Bone marrow (tissue), 2 donors: Measurements from ENCODE around the gene TPP2.

Experiments
- DNase-seq, 2 donors: peaks; one replicate each; lab custom pipeline; 2025; lab: John Stamatoyannopoulos, UW

Gene TPP2

GRCh38 chr13:102657630-102658029 lies 60.8 kb downstream of the TPP2 start:
- no peak for DNase-seq

GRCh38 chr13:102658660-102659059 lies 61.9 kb downstream of the TPP2 start:
- no peak for DNase-seq

- DNase-seq, result no peak
Observed at GRCh38 chr13:102659168-102659713, 62.5 kb downstream of the TPP2 start.

- no peak for DNase-seq
Observed at GRCh38 chr13:102667023-102667422, 70.2 kb downstream of the TPP2 start.

DNA sequence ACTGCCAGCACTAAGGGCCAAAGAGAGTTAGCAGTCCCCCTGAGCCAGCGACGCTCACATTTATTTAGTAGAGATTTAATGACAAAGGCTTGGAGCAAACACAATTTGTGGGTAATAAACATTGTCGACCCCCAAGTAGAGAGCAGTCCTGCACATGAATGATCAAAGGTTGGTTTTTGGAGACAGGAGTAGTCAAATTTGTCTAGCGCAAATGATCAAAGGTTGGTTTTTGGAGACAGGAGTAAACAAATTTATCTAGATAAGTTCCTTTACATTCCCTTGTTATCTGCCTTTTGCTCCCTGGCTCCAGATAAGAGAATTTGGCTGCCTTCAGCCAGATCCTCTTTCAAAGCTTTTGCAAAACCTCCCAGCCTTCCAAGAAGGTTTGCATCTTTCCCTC lies 71.1 kb downstream of the TPP2 start:
- no peak for DNase-seq

- no peak for DNase-seq
Observed at GRCh38 chr13:102670130-102670529, 73.3 kb downstream of the TPP2 start.

DNA sequence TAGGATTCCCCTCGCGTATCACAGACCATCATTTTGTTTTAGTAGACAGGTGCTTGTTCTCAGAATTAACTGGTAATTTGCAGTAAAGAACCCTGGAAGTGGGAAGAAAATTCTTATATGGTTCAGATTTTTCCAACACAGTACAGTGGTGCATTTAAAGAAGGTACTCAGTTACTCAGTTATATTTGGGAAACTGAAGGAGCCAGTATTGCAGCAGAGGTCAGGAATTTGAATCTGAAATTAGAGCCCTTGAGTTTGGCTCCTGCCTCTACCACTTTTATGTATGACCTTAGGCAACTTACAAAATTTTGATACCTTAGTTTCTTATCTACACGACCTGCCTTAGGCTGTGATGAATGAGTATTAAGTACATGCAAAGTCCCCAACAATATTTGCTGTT lies 78.3 kb downstream of the TPP2 start:
- no peak for DNase-seq

DNA sequence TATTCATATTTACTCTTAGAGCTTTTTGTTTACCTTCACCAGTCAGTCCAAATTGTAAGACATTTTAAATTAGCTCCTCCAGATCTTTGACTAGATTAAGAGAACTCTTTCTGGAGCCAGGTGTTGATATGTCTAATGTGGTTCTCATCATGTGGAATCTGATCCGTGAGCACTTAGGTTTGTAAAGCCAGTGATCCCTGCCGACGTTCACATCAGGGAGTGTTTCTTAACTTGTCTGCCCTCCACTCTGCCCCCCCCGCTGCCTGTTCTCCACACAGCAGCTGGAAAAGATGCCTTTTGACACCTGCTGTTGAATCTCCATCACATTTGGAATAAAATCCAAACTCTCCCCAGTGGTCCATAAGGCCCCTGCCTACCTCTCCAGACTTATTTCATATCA lies 80.3 kb downstream of the TPP2 start:
- no peak for DNase-seq

DNA sequence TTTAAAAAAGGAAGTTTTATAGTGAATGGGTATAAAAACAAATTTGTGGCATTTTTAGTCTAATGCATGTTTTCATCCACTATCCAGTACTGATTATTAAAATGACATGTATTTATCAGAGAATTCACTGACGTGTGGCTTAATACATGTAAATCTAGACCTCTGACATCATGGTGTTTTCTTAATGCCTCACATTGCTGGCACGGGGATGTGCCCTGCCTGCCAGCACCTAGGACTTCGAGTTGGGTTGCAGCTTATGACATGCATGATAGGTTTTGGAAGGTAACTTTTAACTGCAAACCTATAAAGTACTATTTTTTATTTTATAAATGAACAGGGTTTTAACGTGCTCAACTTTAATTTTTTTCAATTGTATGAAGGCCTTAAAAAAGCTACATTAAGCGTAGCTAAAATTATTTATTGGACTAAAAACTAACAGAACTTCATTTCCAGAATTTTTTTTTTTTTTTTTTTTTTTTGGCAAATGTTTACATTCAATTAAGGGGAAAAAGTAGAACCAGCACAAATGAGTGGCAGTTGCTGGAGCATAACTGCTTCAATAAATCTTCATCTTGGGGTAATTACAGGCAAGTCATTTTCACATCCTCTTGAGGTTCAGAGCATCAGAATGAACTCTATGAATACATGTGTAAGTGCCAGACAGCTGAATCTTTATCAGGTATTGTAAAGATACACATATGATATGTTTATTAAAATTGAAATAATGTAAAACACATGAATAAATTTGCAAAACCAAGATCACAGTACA lies 81.7 kb downstream of the TPP2 start:
- no peak for DNase-seq

- DNase-seq, result no peak
Observed at GRCh38 chr13:102679449-102680132, 82.8 kb downstream of the TPP2 start.

DNA sequence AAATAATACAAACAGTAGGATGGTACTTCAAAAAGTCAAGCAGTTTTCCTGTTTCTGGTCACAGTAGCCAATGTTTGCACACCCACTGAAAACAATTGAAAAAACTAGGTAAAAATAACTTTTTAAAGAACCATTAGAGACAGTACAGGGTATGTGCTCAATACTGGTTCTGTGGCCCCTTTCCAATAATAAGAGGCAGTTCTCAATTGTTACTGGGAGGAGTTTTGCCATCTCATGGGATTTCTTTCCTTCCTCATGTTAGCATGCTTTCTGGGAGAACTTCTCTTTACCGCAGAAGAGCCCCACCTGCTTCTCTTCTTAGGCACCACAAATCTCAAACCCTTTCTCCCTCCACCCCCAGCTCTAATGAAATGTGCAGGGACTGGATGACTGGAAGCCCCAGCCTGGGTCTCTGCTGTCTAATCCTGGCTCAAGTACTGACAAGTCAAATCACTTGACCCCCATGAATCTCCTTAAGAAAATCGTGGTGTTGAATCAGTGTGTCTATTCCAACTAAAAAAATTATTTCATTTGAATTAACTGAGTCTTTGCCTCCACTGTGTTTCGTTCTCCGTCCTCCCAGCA lies 83.4 kb downstream of the TPP2 start:
- DNase-seq, result no peak

- peak in 1 of 2 donors; percentile 68 for DNase-seq
Observed at GRCh38 chr13:102680842-102681740, 84.3 kb downstream of the TPP2 start.

DNA sequence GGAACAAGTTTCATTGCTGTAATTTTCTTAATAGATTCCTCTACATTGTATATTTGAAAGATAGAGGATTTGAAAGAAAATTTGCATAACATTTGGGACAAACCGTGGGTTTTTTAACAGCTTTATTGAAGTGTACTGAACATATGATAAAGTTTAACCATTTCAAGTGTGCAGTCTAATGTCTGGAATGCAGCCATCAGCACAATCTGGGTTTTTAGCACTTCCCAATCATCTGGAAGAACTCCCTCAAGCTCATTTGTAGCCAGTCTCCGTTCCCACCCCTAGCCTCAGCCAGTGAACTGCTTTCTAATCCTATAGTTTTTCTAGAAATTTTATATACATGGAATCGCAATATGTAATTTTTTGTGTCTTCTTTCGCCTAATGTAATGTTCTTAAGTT lies 85.4 kb downstream of the TPP2 start:
- no peak for DNase-seq

- no peak for DNase-seq
Observed at GRCh38 chr13:102682727-102683126, 85.9 kb downstream of the TPP2 start.

DNA sequence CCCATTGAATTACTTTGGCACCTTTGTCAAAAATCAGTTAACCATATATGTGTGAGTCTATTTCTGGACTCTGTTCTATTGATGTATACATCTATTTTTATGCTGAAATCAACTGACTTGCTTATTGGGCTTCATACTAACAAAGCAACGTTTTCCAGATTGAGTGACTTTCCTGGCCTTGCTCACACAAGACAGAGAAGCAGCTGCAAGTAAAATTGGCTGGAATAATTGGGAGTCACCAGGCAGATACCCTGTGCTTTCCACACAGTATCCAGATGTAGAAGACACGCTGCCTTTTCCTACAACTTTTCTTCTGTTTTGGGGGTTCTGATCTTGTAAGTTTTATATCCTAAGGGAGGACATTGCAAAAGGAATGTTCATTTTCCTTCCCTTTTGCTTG lies 86.9 kb downstream of the TPP2 start:
- DNase-seq, result no peak

DNA sequence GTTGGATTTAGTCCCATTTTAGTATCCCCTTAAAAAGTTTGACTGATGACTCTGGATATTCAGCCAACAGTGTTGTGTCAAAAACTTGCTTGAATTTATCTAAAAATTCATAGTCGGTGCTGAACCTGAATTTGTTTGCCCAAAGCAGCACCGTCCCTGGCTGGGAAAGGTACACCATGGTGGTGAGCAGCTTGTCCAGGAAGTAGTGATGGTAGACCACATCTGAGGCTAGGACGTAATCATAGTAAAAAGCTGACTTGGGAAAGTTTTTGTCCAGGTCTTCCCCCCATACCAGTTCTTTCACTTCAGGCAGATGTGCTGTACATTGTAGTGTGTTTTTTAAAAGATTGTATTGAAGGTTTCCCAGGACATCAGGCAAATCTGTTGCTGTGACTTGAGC lies 89.2 kb downstream of the TPP2 start:
- no peak for DNase-seq

- DNase-seq, result no peak
Observed at GRCh38 chr13:102687520-102687919, 90.7 kb downstream of the TPP2 start.

DNA sequence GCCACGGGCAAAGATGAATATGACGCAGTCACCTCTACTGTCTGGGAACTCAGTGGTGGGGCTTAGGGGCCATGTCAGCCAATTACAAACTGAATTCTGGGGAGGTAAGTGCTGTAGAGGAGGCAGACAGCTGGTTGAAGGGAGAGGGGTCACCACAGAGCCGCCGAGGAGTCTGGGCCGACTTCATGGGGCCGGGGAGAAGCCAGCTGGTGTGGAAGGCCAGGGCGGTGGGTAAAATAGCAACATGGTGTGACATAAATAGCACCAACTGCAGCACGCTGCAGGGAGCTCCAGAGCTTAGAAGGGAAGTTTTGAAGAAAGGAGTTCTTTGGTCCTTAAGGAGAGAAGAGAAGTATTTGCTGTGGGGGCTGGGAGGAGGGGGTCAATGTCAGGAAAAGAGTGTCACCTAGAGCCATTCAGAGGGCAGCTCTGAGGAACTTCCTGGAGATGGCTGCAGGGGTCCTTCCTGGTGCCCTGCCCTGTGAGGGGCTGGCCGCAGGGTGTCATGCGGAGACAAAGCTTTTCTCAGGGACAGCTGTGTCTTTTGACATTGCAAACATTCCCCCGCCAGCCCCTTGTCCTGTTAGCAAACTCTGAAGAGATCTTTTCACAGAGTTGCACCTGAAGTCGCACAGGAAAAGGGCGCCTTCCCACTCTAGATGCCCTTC lies 91.7 kb downstream of the TPP2 start:
- DNase-seq, result no peak

GRCh38 chr13:102690883-102691282 lies 94.1 kb downstream of the TPP2 start:
- no peak for DNase-seq

DNA sequence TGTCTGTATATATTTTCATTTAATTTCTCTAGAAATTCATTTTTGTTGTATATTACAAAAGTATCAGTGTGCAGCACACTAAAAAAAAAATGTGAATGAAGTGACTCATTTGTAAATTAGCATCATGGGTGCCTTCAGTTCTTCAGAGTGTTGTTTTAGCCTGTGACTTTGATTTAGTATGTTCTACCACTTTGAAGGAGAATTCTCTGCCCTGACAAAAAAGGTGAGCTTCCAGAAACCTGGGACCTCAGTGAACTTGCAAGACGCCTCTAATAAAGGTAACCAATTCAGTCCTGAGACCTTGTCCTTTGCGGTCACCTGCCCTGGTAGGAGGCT lies 95.7 kb downstream of the TPP2 start:
- DNase-seq, result no peak

DNA sequence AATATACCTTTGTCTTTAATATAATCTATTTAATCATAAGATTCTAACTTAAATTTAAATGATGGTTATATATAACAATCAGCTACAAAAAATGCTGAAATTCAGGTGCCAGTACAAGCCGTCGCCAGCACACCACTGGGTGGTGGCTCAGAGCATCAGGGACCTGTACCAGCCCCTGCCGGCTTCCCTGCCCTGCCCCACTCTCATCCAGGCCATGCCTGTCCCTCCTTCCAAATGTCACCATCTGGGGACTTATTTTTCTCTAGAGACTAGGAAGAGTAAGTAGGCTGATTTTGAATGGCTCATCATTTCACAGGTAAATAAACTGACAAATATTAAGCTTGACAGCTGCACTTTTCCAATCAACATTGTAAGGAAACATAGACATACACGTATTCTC lies 96.5 kb downstream of the TPP2 start:
- no peak for DNase-seq

DNA sequence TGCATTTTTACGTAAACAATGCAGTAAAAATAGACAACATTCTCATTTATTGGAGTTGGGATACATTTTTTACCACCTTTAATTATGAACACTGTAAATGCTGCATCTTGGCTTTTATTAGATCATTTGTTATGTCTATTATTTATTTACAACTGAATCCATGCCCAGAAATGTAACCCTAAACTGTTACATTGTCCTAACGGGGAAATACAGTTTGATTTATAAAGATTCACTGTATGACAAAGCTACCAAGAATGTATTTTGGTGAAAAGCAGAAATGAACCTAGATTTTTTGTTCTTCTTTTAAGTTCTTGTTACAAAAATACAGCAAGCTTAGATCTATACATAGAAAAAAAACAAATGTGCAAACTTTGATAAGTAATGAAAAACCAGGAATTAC lies 97.0 kb downstream of the TPP2 start:
- no peak for DNase-seq
